Measurements from ENCODE around the gene CACNG1. TPM values are rescaled to one million over a fixed set of nuclear protein-coding genes. Genes with fewer than 3 reads are reported as not detected.

CACNG1 gene
- total RNA-seq, 1 experiment from 2014 or later = not detected

- Histone ChIP-seq H3F3A (ENCODE audit: insufficient read depth, low read depth) (no peaks in the 10 kb centered on the region), H3K9me2 (ENCODE audit: insufficient read depth) (no peaks in the 10 kb centered on the region), H3K36me3 (ENCODE audit: low read depth) (no peaks in the 10 kb centered on the region), H3K27me3 (ENCODE audit: insufficient read depth, low read depth) (no peaks in the 10 kb centered on the region), H3K4me3 (no peak overlapping the region), H3K4me2 (no peak overlapping the region), H3K9me3 (ENCODE audit: insufficient read depth, low read depth) (no peaks in the 10 kb centered on the region), H2AFZ (no peak overlapping the region), H4K20me1 (ENCODE audit: insufficient read depth) (no peaks in the 10 kb centered on the region), H3K79me2 (ENCODE audit: low read depth) (no peaks in the 10 kb centered on the region), H3K27ac (no peak overlapping the region), H3K4me1 (replicated peaks; ENCODE audit: insufficient read depth) (no peaks in the 10 kb centered on the region)
- intact Hi-C loops (cut with micrococcal nuclease; ENCODE audit: unreplicated experiment) = no loop called here
- no TSS peak for BruUV-seq (replicated peaks)
- ChIA-PET POLR2A (ENCODE audit: unreplicated experiment) (no interaction called here), CTCF (no interaction called here)
- no peak for TF ChIP-seq CTCF (conservative IDR thresholded peaks at IDR 0.05)
- no peak for TF ChIP-seq EZH2 (IDR thresholded peaks at IDR 0.05; ENCODE audit: low read depth)
- DNase-seq = no peak
Observed at GRCh38 chr17:67059372-67059771, 15.0 kb downstream of the CACNG1 start.

DNA sequence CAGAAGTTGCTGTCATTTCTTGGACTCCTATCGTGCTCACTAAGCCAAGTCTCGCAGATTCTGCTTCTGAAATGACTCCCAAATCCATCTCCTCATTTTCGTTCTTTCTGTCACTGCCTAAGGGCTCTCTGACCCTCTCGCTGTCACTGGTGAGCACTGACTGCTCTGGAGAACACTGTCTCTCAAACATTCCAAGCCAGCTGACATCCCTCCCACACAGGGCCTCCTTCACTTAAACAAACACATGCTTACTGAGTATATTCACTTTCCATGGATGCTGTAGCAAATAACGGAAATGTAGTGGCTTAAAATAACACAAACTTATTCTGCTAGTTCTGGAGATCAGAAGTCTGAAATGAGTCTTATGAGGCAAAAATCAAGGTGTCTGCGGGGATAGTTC is 18.8 kb downstream of the CACNG1 start:
- POLR2A ChIA-PET (ENCODE audit: unreplicated experiment) = no interaction called here
- H3K36me3 ChIP-seq (ENCODE audit: low read depth) = no peaks in the 10 kb centered on the region

GRCh38 chr17:67066717-67067116 is 22.4 kb downstream of the CACNG1 start:
- Histone ChIP-seq H3K4me3 (no peak overlapping the region), H3K4me2 (no peak overlapping the region), H3K27ac (no peak overlapping the region), H3K4me1 (replicated peaks; ENCODE audit: insufficient read depth) (no peaks in the 10 kb centered on the region), H3K27me3 (ENCODE audit: insufficient read depth, low read depth) (no peaks in the 10 kb centered on the region), H3K36me3 (ENCODE audit: low read depth) (no peaks in the 10 kb centered on the region), H3K79me2 (ENCODE audit: low read depth) (no peaks in the 10 kb centered on the region), H3K9me3 (ENCODE audit: insufficient read depth, low read depth) (no peaks in the 10 kb centered on the region), H3K9me2 (ENCODE audit: insufficient read depth) (no peaks in the 10 kb centered on the region), H2AFZ (no peak overlapping the region), H4K20me1 (ENCODE audit: insufficient read depth) (no peaks in the 10 kb centered on the region), H3F3A (ENCODE audit: insufficient read depth, low read depth) (no peaks in the 10 kb centered on the region)
- ChIA-PET CTCF (interaction anchor here (0.6 kb wide), 1 partner anchor 11 kb away, joined by 3 read pairs; no protein-coding TSS in a partner anchor), POLR2A (ENCODE audit: unreplicated experiment) (interaction anchor here (0.5 kb wide), 1 partner anchor 24 kb away, joined by 8 read pairs; no protein-coding TSS in a partner anchor)
- intact Hi-C loops (cut with micrococcal nuclease; ENCODE audit: unreplicated experiment) = no loop called here
- no peak for TF ChIP-seq EZH2 (IDR thresholded peaks at IDR 0.05; ENCODE audit: low read depth)
- TF ChIP-seq CTCF (conservative IDR thresholded peaks at IDR 0.05) = no peak
- BruUV-seq (replicated peaks) = TSS peak; percentile 14
- no peak for DNase-seq

More for the DNA sequence above, 18.8 kb downstream of the CACNG1 start:
- Histone ChIP-seq H3K27me3 (ENCODE audit: insufficient read depth, low read depth) (no peaks in the 10 kb centered on the region), H2AFZ (no peak overlapping the region), H3F3A (ENCODE audit: insufficient read depth, low read depth) (no peaks in the 10 kb centered on the region), H3K79me2 (ENCODE audit: low read depth) (no peaks in the 10 kb centered on the region), H3K4me1 (replicated peaks; ENCODE audit: insufficient read depth) (no peaks in the 10 kb centered on the region), H4K20me1 (ENCODE audit: insufficient read depth) (no peaks in the 10 kb centered on the region), H3K4me3 (no peak overlapping the region), H3K9me2 (ENCODE audit: insufficient read depth) (no peaks in the 10 kb centered on the region), H3K4me2 (no peak overlapping the region), H3K27ac (no peak overlapping the region), H3K9me3 (ENCODE audit: insufficient read depth, low read depth) (no peaks in the 10 kb centered on the region)
- BruUV-seq (replicated peaks) = no TSS peak
- intact Hi-C loops (cut with micrococcal nuclease; ENCODE audit: unreplicated experiment) = no loop called here
- TF ChIP-seq EZH2 (IDR thresholded peaks at IDR 0.05; ENCODE audit: low read depth) (no peak), CTCF (conservative IDR thresholded peaks at IDR 0.05) (no peak)
- CTCF ChIA-PET = no interaction called here
- no peak for DNase-seq
